GM20000 (cell line): ENCODE results near the gene GSTO1.

Source experiments
- DNase-seq: peaks from one replicate; pipeline ENCODE4 v3.0.0; 2012; ENCODE audit warnings: low spot score
- CTCF ChIP-seq: IDR thresholded peaks from 2 replicates; pipeline ENCODE4 v1.5.1; 2012; ENCODE audit warnings: mild to moderate bottlenecking, control low read depth; ENCODE audit errors: extremely low read depth, missing control alignments

Gene GSTO1

GRCh38 chr10:104277785-104278184, 23.1 kb downstream of the GSTO1 start:
- no peak for TF ChIP-seq CTCF
- DNase-seq = no peak

- no peak for DNase-seq
- TF ChIP-seq CTCF = no peak
These were observed 25.0 kb downstream of the GSTO1 start for GRCh38 chr10:104279550-104280259.

GRCh38 chr10:104281694-104282093, 27.0 kb downstream of the GSTO1 start:
- DNase-seq = no peak
- no peak for TF ChIP-seq CTCF

- DNase-seq = no peak
- no peak for TF ChIP-seq CTCF
These were observed 30.2 kb downstream of the GSTO1 start for GRCh38 chr10:104284846-104285245.

- no peak for TF ChIP-seq CTCF
- DNase-seq = no peak
These were observed 32.2 kb downstream of the GSTO1 start for GRCh38 chr10:104286939-104287338.

GRCh38 chr10:104288355-104288754, 33.7 kb downstream of the GSTO1 start:
- DNase-seq = no peak
- TF ChIP-seq CTCF = no peak

- peak; percentile 89 for DNase-seq
These were observed 36.8 kb downstream of the GSTO1 start for GRCh38 chr10:104291439-104291951.

More at GRCh38 chr10:104291439-104291951, 36.8 kb downstream of the GSTO1 start:
- TF ChIP-seq CTCF = peak; percentile 93
